Body of pancreas (tissue), 4 donors: ENCODE data around the gene TPI1.

Experiments
- CTCF ChIP-seq, 7 experiments: fragments of 450-650 bp in 4 of 7; fragments of 200-600 bp in 3 of 7; sonication (generic) in 3 of 7; IDR thresholded peaks; one replicate each; pipeline ENCODE4 v1.5.1; 2016 to 2019; ENCODE audit warnings: antibody characterized with exemption in 7 of 7
- POLR2A ChIP-seq, 3 donors: fragments of 450-650 bp; IDR thresholded peaks; one replicate each; pipeline ENCODE4 v1.6.1; 2016; ENCODE audit warnings: antibody characterized with exemption in 3 of 3, mild to moderate bottlenecking in 2 of 3

- TF ChIP-seq CTCF (IDR thresholded peaks at IDR 0.05) (no peak), POLR2A (IDR thresholded peaks at IDR 0.05) (no peak)
These were observed 4.3 kb upstream of the TPI1 start for GRCh38 chr12:6863033-6863432.
